Activated CD8-positive, alpha-beta T cell treated with anti-CD3 and anti-CD28 coated beads for 36 hours (primary cell): ENCODE results near the gene OR52I2. TPM values are rescaled to one million over a fixed set of nuclear protein-coding genes. Genes with fewer than 3 reads are reported as not detected.

Experiments
- ATAC-seq: fragments of 200-7000 bp; cut with Tn5 transposase; one replicate; pipeline ENCODE4 v1.10.0; 2021; ENCODE audit warnings: mild to moderate bottlenecking, moderate library complexity
- CTCF ChIA-PET: fragments of 350-600 bp; sonication (Branson Sonifier 250); formaldehyde crosslinking; loops from one replicate; lab custom pipeline; 2021; ENCODE audit warnings: antibody characterized with exemption; lab: Charles Lee
- POLR2A ChIA-PET: fragments of 350-600 bp; sonication (Branson Sonifier 250); formaldehyde crosslinking; loops from one replicate; lab custom pipeline; 2021; ENCODE audit warnings: antibody characterized with exemption; lab: Charles Lee
- DNase-seq: peaks from one replicate; pipeline ENCODE4 v3.0.0-alpha.2; 2020
- H3K27ac Mint-ChIP-seq: one replicate; pipeline ENCODE4 v1.8.0; 2021; ENCODE audit warnings: mild to moderate bottlenecking, mixed read lengths
- H3K27me3 Mint-ChIP-seq: one replicate; pipeline ENCODE4 v1.8.0; 2021; ENCODE audit warnings: mixed read lengths
- H3K36me3 Mint-ChIP-seq: one replicate; pipeline ENCODE4 v1.8.0; 2021; ENCODE audit warnings: low read depth, mixed read lengths
- H3K4me1 Mint-ChIP-seq: one replicate; pipeline ENCODE4 v1.8.0; 2021; ENCODE audit warnings: low read depth, mixed read lengths
- H3K4me3 Mint-ChIP-seq: one replicate; pipeline ENCODE4 v1.8.0; 2021; ENCODE audit warnings: mild to moderate bottlenecking, moderate library complexity, mixed read lengths
- H3K9me3 Mint-ChIP-seq: one replicate; pipeline ENCODE4 v1.8.0; 2021; ENCODE audit warnings: mixed read lengths
- intact Hi-C: fragments of 100-400 bp; cut with micrococcal nuclease; formaldehyde crosslinking; loops from one replicate; pipeline ENCODE4 v1.10.0; 2022
- total RNA-seq, 2 experiments: library from RNA; stranded (reverse); gene quantifications; one replicate each; pipeline ENCODE4 v1.2.3, GENCODE V29; 2021
- TF ChIP-seq, protein P1 (sequence below): fragments of 200-600 bp; IDR thresholded peaks from one replicate; pipeline ENCODE4 v1.8.0; 2022; ENCODE audit warnings: antibody characterized with exemption, mild to moderate bottlenecking

The OR52I2 gene
- total RNA-seq, 2 experiments from 2014 or later = not detected

DNA sequence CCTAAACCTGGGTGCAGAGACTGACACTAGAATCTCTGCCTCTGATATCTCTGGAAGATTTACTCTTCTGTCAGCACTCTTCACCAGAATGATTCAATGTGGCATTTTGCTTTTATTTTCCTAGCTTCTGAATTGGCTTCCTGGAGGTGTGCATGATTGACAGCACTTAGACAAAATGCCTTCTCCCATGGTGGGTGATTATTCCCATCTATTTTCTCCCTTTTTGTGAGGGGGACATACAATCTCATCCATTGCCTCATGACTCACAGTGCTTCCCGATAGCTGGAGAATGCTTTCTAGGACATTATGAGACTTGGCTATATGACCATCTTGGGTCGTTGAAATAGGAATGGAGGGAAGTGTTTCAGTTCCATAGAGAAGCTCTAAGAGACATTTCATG, 30.4 kb downstream of the OR52I2 start:
- ATAC-seq = no peak
- intact Hi-C loops = no loop called here
- peaks cover 2% of the 10 kb centered on the region for H3K27me3 Mint-ChIP-seq
- CTCF ChIA-PET = interaction anchor here (1.2 to 1.6 kb wide), 2 partner anchors 14 to 25 kb away, joined by 4 to 6 read pairs; partner anchors contain the start of gene OR51D1
- peaks cover 2% of the 10 kb centered on the region for H3K9me3 Mint-ChIP-seq
- H3K27ac Mint-ChIP-seq = no peak overlapping the region
- peaks cover 26% of the 10 kb centered on the region for H3K4me1 Mint-ChIP-seq
- no peak for DNase-seq
- TF ChIP-seq, protein P1, sequence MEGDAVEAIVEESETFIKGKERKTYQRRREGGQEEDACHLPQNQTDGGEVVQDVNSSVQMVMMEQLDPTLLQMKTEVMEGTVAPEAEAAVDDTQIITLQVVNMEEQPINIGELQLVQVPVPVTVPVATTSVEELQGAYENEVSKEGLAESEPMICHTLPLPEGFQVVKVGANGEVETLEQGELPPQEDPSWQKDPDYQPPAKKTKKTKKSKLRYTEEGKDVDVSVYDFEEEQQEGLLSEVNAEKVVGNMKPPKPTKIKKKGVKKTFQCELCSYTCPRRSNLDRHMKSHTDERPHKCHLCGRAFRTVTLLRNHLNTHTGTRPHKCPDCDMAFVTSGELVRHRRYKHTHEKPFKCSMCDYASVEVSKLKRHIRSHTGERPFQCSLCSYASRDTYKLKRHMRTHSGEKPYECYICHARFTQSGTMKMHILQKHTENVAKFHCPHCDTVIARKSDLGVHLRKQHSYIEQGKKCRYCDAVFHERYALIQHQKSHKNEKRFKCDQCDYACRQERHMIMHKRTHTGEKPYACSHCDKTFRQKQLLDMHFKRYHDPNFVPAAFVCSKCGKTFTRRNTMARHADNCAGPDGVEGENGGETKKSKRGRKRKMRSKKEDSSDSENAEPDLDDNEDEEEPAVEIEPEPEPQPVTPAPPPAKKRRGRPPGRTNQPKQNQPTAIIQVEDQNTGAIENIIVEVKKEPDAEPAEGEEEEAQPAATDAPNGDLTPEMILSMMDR = no peak
- H3K36me3 Mint-ChIP-seq = no peaks in the 10 kb centered on the region
- no peak overlapping the region for H3K4me3 Mint-ChIP-seq
- POLR2A ChIA-PET = interaction anchor here (0.5 kb wide), 1 partner anchor 142 kb away, joined by 3 read pairs; no protein-coding TSS in a partner anchor

DNA sequence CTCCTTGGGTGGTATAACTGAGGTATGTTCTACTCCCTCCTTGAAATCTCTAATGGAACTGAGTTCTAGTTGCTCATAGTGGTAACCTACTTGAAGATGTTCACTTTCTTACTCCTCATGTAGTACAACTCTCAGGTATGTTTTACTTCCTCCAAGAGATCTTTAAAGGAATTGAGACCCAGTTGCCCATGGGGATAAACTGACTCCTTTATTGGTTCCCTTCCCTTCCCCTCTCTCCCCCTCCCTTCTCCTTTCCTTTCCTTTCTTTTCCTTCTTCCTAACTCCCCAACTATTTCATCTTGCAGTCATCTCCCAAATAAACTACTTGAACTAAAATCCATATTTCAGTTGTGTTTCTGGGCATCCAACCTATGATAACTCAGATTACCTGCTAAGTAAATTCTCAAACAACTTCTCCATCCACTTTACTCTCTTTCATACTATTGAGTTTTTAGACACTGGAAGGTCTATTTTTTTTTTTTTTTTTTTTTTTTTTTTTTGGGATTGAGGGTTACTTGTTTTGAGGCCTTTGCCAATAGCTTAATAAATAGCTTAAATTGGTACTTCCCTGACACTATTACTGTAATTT, 34.4 kb downstream of the OR52I2 start:
- no peak overlapping the region for H3K4me3 Mint-ChIP-seq
- intact Hi-C loops = no loop called here
- POLR2A ChIA-PET = no interaction called here
- no peak overlapping the region for H3K27ac Mint-ChIP-seq
- H3K4me1 Mint-ChIP-seq = no peaks in the 10 kb centered on the region
- H3K36me3 Mint-ChIP-seq = no peaks in the 10 kb centered on the region
- no peaks in the 10 kb centered on the region for H3K9me3 Mint-ChIP-seq
- ATAC-seq (no peak), DNase-seq (no peak)
- CTCF ChIA-PET = no interaction called here
- peaks cover 6% of the 10 kb centered on the region for H3K27me3 Mint-ChIP-seq
- TF ChIP-seq, protein P1 = no peak

DNA sequence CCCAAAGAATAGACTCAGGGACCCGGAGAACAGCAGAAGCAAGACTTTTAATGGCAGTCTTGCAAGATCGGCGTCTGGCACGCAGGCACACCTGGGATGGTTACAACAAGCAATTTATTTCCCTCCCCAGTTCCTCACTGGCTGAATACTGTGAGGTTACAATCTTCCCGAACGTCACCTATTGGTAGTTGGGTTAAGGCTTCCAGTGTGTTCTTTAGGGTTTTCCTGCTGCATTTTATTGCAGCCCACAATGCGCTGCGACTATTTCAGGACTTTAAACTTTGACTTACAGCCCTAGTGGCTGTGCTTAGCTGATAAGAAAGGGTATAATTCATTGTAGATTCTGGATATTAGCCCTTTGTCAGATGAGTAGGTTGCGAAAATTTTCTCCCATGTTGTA, 38.0 kb downstream of the OR52I2 start:
- intact Hi-C loops = no loop called here
- ChIA-PET CTCF (no interaction called here), POLR2A (no interaction called here)
- H3K27ac Mint-ChIP-seq = no peak overlapping the region
- no peak for ATAC-seq
- no peaks in the 10 kb centered on the region for H3K36me3 Mint-ChIP-seq
- peaks cover 6% of the 10 kb centered on the region for H3K27me3 Mint-ChIP-seq
- H3K9me3 Mint-ChIP-seq = no peaks in the 10 kb centered on the region
- no peaks in the 10 kb centered on the region for H3K4me1 Mint-ChIP-seq
- TF ChIP-seq, protein P1 = no peak
- DNase-seq = no peak
- H3K4me3 Mint-ChIP-seq = no peak overlapping the region

DNA sequence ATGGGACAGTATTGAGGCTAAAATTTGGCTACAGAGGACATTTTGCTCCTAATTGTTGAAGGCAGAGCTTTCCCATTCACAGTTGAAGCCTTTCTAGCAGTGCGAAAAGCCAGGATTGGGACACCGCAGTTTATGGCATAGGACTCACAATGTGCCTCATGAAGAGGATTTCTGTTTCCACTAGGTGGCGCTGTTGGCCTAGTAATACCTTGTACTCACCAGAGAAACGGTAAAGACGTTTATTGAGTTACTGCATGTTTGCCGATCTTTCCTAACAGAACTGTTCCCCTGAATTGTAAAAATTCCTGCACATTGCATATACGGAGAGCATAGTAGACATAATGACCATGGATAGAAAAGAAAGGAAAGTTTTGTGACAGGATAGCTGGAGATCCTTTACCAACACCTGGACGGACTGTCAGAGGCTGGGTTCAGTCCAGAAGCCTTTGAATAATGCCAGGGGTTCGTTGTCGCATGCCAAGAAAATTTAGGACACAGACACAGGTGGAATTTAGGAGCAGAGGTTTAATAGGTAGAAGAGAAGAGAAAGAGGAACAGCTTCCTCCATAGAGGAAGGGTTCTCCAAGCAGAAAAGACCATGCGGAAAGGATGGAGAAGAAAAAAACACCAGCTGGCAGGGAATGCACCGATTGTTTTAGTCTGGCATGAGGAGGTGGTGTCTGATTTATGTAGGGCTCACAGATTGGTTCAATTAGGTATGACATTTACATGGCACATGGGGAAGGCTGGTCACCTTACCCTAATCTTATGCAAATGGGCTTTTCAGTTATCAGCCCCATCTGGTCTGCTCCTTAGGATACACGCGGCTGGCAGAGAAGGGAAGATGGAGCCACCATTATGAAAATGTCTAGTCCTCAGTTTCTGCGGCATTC, 44.9 kb downstream of the OR52I2 start:
- DNase-seq (peak; percentile 78), ATAC-seq (peak; percentile 51)
- no peak overlapping the region for H3K27ac Mint-ChIP-seq
- no peaks in the 10 kb centered on the region for H3K4me1 Mint-ChIP-seq
- H3K4me3 Mint-ChIP-seq = no peak overlapping the region
- peaks cover 4% of the 10 kb centered on the region for H3K36me3 Mint-ChIP-seq
- peaks cover 13% of the 10 kb centered on the region for H3K9me3 Mint-ChIP-seq
- TF ChIP-seq, protein P1 = peak; percentile 77
- intact Hi-C loops = no loop called here
- ChIA-PET POLR2A (no interaction called here), CTCF (interaction anchor here (0.7 to 5.3 kb wide), 7 partner anchors 10 to 395 kb away, joined by 3 to 51 read pairs (median 4); partner anchors contain the start of gene OR51D1)
- peaks cover 36% of the 10 kb centered on the region for H3K27me3 Mint-ChIP-seq
